ENCODE measurements around the gene GMCL2.

GRCh38 chr5:178210686-178211085, 23.5 kb upstream of the GMCL2 start:
- no peak for TF ChIP-seq MXI1 (conservative IDR thresholded peaks at IDR 0.05; ENCODE audit: poor library complexity, severe bottlenecking)
- no peak for TF ChIP-seq POLR2AphosphoS5 (IDR thresholded peaks at IDR 0.05)
- TF ChIP-seq CTCF (IDR thresholded peaks at IDR 0.05; ENCODE audit: poor library complexity, severe bottlenecking): no peak
- TF ChIP-seq RAD21 (conservative IDR thresholded peaks at IDR 0.05): no peak
- TF ChIP-seq EP300 (conservative IDR thresholded peaks at IDR 0.05; ENCODE audit: poor library complexity, severe bottlenecking): no peak
- no peak for TF ChIP-seq TAF1 (IDR thresholded peaks at IDR 0.05; ENCODE audit: low read depth)
